Measurements from ENCODE around the gene DOCK3.

The DOCK3 gene

GRCh38 chr3:51375571-51375970, 700.8 kb downstream of the DOCK3 start:
- no peak for TF ChIP-seq CTCF (IDR thresholded peaks at IDR 0.05; ENCODE audit: control insufficient read depth, insufficient read depth, low read depth, low read length, missing control alignments)
- no peak for DNase-seq (ENCODE audit: low read depth)
- H3K4me3 ChIP-seq (ENCODE audit: control insufficient read depth, low read depth, low read length) = no peak overlapping the region

DNA sequence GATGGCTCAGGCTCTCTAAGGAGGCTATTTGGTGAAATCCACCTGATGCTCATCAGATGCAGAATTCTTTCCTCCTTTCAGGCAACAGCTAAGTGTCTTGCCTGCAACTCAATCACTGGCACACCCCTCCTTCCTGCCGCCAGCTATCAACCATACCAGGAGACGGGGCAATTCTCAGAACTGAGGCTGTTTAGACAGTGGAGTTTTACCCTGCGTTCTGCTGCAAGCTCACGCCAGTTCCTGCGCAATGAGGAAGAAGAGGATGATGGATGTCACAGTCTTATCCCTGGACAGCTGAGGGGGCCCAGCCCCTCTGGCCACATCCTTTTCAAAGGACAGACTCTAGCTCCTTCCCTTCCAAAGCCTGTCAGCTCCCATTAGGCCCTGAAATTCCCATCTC, 703.3 kb downstream of the DOCK3 start:
- DNase-seq (ENCODE audit: low read depth) = no peak
- TF ChIP-seq CTCF (IDR thresholded peaks at IDR 0.05; ENCODE audit: control insufficient read depth, insufficient read depth, low read depth, low read length, missing control alignments) = no peak
- no peak overlapping the region for H3K4me3 ChIP-seq (ENCODE audit: control insufficient read depth, low read depth, low read length)

- no peak overlapping the region for H3K4me3 ChIP-seq (ENCODE audit: control insufficient read depth, low read depth, low read length)
- TF ChIP-seq CTCF (IDR thresholded peaks at IDR 0.05; ENCODE audit: control insufficient read depth, insufficient read depth, low read depth, low read length, missing control alignments) = no peak
- DNase-seq (ENCODE audit: low read depth) = no peak
These were observed 704.0 kb downstream of the DOCK3 start for GRCh38 chr3:51378726-51379125.

DNA sequence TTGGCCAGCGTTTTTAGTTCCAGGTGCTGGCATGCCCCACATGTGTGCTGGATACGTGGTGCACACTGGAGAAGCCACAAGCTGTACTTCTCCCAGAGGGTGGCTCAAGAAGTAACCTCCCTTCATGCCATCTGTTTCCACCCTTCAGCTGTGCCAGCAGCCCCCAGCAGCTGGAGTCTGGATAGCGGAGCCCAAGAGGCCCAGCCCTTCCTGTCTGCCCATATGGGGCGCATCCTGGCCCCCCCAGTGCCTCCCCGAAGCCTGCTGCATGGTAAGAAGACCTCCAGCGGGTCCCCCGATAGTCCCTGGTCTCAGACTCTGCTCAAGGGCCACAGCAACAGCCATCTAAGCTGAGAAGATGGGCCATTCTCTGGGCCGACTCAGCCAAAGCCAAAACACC, 704.6 kb downstream of the DOCK3 start:
- no peak overlapping the region for H3K4me3 ChIP-seq (ENCODE audit: control insufficient read depth, low read depth, low read length)
- TF ChIP-seq CTCF (IDR thresholded peaks at IDR 0.05; ENCODE audit: control insufficient read depth, insufficient read depth, low read depth, low read length, missing control alignments) = no peak
- no peak for DNase-seq (ENCODE audit: low read depth)

DNA sequence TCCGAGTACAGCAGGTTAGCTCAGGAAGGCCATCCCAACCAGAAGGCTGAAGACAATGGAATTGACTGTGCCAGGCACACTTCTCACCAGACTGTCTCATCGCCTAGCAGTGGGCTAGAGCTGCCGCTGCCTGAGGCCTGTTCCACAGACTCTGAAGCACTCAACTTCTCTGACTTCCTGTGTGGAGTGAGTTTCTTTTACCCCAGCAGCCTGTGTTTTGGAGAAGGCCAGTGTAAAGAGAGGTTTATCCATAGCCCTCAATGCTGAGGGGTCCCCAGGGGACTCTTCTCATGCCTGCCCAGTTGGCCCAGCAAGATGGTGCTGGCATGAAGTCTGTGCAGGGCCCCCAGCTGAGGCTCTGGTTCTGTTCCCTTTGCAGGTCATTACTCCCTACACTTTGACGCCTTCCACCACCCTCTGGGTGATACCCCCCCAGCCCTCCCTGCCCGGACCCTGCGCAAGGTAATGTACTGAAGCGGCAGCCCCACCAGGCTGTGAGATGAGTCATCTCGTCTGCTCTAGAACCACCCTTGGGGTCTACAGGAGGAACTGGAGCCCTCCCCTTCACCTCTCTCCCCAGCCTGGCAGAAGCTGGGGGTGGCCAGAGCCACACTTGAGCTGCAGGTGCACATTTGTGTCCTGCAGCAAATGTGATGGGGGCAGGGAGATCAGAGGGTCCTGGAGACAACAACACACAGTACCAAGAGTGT, 705.2 kb downstream of the DOCK3 start:
- TF ChIP-seq CTCF (IDR thresholded peaks at IDR 0.05; ENCODE audit: control insufficient read depth, insufficient read depth, low read depth, low read length, missing control alignments) = no peak
- H3K4me3 ChIP-seq (ENCODE audit: control insufficient read depth, low read depth, low read length) = no peak overlapping the region
- no peak for DNase-seq (ENCODE audit: low read depth)

DNA sequence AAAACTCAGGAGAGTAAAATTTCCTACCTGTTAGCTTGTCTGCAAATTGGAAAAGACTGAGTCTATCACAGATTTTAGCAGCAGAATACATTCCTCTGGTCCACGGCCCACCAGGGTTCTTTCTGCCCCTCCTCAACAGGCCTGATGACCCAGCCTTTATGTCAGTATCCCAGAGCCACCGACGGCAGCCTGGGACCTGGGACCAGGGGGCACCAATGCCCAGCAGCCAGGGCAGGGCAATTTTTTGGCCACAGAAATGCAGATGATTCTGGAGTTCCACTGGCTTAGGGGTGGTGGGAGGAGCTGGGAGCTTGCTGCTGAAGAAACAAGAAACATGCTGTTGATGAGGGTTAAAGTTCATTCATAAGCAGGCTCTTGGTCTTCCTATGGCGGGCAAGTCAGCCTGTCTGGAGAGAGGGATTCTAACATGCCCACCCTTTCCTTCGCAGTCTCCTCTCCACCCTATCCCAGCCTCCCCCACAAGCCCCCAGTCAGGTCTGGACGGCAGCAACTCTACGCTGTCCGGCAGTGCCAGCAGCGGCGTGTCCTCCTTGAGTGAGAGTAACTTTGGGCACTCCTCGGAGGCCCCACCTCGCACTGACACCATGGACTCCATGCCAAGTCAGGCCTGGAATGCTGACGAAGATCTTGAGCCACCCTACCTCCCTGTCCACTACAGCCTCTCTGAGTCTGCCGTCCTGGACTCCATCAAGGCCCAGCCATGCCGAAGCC, 706.0 kb downstream of the DOCK3 start:
- DNase-seq (ENCODE audit: low read depth) = no peak
- H3K4me3 ChIP-seq (ENCODE audit: control insufficient read depth, low read depth, low read length) = no peak overlapping the region
- TF ChIP-seq CTCF (IDR thresholded peaks at IDR 0.05; ENCODE audit: control insufficient read depth, insufficient read depth, low read depth, low read length, missing control alignments) = no peak

Measured in AG09309 (cell line).